BLaER1 (cell line): ENCODE data around the gene NFATC1.

ENCODE experiments used
- H3K27ac ChIP-seq: shearing (Covaris generic); formaldehyde crosslinking; 2 replicates; pipeline ENCODE4 v1.8.1; 2022
- H3K27me3 ChIP-seq: shearing (Covaris generic); formaldehyde crosslinking; 2 replicates; pipeline ENCODE4 v1.8.1; 2022
- H3K36me3 ChIP-seq: shearing (Covaris generic); formaldehyde crosslinking; 2 replicates; pipeline ENCODE4 v1.8.1; 2022
- H3K4me1 ChIP-seq: shearing (Covaris generic); formaldehyde crosslinking; 2 replicates; pipeline ENCODE4 v1.8.1; 2022
- H3K4me2 ChIP-seq: shearing (Covaris generic); formaldehyde crosslinking; 2 replicates; pipeline ENCODE4 v1.8.1; 2022
- H3K4me3 ChIP-seq: shearing (Covaris generic); formaldehyde crosslinking; 2 replicates; pipeline ENCODE4 v1.8.1; 2022
- H3K9ac ChIP-seq: shearing (Covaris generic); formaldehyde crosslinking; 2 replicates; pipeline ENCODE4 v1.8.1; 2022
- H3K9me3 ChIP-seq: shearing (Covaris generic); formaldehyde crosslinking; 2 replicates; pipeline ENCODE4 v1.8.1; 2022
- H4K20me1 ChIP-seq: shearing (Covaris generic); formaldehyde crosslinking; 2 replicates; pipeline ENCODE4 v1.8.1; 2022
- Cebpa-rat ChIP-seq: shearing (Covaris generic); IDR thresholded peaks from 2 replicates; pipeline ENCODE4 v1.8.1; 2022

Gene NFATC1

GRCh38 chr18:79365701-79366100 is 30.0 kb upstream of the NFATC1 start:
- Histone ChIP-seq H3K9me3 (no peaks in the 10 kb centered on the region), H3K4me3 (no peak overlapping the region), H4K20me1 (no peaks in the 10 kb centered on the region), H3K9ac (no peak overlapping the region), H3K27me3 (no peaks in the 10 kb centered on the region), H3K4me1 (peaks cover 29% of the 10 kb centered on the region), H3K27ac (no peak overlapping the region), H3K4me2 (no peak overlapping the region), H3K36me3 (peaks cover 38% of the 10 kb centered on the region)
- no peak for TF ChIP-seq Cebpa-rat

DNA sequence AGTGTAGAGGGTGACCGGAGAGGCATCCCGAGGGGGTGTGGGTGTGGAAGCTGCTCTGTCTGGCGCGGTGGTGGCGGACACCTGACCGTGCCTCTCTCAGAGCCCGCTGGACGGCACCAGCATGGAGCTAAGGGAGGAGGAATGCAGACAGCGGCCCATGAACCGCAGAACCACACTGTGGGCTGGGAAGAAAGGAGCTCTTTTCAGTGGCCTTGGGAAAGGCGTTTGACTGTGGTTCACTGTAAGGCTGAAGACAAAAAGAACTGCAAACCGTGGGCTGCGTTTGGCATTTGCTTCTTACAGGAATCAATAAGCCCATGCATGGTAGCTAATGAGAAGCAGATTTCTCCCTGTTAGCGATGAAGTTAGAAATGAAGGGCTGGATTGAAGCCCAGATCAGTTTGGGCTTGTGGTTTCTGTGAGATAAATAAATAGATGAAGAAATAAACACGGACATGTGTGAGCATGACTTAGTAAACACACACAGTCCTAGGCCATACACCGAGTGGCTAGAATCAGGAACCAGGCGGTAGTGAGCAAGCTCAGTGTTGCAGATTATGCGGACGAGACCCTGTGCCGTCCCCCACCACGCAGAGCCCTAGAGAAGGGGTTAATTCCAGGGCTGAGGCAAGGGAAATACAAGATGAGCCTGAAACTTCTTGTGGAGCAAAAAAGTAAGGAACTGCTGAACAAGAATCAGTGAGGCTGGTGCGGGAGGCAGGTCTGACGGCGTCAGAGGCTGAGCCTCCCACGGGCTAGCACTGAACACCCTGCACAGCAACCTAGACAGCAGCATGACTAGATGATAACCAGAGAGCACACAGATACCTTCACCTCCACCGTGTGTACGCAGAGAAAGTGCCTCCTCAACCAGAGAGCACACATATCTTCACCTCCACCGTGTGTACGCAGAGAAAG is 29.3 kb upstream of the NFATC1 start:
- TF ChIP-seq Cebpa-rat: no peak
- Histone ChIP-seq H3K27ac (no peak overlapping the region), H3K4me1 (peaks cover 37% of the 10 kb centered on the region), H3K9me3 (no peaks in the 10 kb centered on the region), H3K36me3 (peaks cover 32% of the 10 kb centered on the region), H3K4me2 (no peak overlapping the region), H4K20me1 (no peaks in the 10 kb centered on the region), H3K27me3 (no peaks in the 10 kb centered on the region), H3K9ac (no peak overlapping the region), H3K4me3 (no peak overlapping the region)

- Histone ChIP-seq H3K9me3 (no peaks in the 10 kb centered on the region), H3K4me1 (peaks cover 42% of the 10 kb centered on the region), H3K27ac (peak overlapping the region; percentile 19; the same call in 1 of the 2 replicates), H3K36me3 (peaks cover 25% of the 10 kb centered on the region), H3K27me3 (no peaks in the 10 kb centered on the region), H3K4me2 (peak overlapping the region; percentile 65; the same call in 1 of the 2 replicates), H4K20me1 (no peaks in the 10 kb centered on the region), H3K4me3 (no peak overlapping the region), H3K9ac (no peak overlapping the region)
- TF ChIP-seq Cebpa-rat: no peak
These were observed 28.2 kb upstream of the NFATC1 start for GRCh38 chr18:79367480-79367879.

- Histone ChIP-seq H3K9ac (no peak overlapping the region), H3K27ac (peak overlapping the region; percentile 19; the same call in 1 of the 2 replicates), H3K4me3 (no peak overlapping the region), H3K4me2 (peak overlapping the region; percentile 65), H3K9me3 (no peaks in the 10 kb centered on the region), H3K27me3 (no peaks in the 10 kb centered on the region), H3K4me1 (peaks cover 42% of the 10 kb centered on the region), H3K36me3 (peaks cover 25% of the 10 kb centered on the region), H4K20me1 (no peaks in the 10 kb centered on the region)
- no peak for TF ChIP-seq Cebpa-rat
These were observed 27.7 kb upstream of the NFATC1 start for GRCh38 chr18:79367989-79368388.

- peak overlapping the region; percentile 1; the same call in 1 of the 2 replicates for H3K27ac ChIP-seq
These were observed 27.0 kb upstream of the NFATC1 start for GRCh38 chr18:79368681-79369080.

DNA sequence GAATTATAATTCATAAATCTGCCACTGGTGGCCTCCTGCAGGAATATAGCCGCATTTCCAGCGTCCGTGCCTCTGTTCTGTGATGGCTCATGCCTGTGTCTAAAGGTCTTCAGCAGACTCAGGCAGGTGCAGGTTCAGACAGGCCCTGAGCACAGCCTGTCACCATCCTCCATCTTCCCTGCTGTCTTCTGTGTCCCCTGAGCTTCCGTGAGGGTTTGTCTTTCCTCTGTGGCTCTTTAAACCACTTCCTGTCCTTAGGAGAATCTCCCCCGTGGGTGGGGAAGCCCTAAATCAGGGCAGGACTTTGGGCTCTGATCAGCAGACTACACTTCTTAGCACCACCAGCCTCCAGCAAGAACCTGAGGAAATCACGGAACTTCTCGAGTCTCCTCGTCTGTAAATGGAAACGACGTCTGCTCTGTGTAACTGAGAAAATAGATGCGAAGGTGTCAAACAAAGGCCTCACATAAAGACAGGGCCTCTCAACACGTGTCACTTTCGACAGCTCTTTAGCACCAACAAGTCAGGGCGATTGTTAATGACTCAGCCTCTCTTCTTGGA is 24.1 kb upstream of the NFATC1 start:
- no peak overlapping the region; the same call in 1 of the 2 replicates for H3K27ac ChIP-seq
- TF ChIP-seq Cebpa-rat: no peak
- no peaks in the 10 kb centered on the region for H4K20me1 ChIP-seq
- H3K4me3 ChIP-seq: no peak overlapping the region
- H3K9me3 ChIP-seq: no peaks in the 10 kb centered on the region
- peaks cover 15% of the 10 kb centered on the region; the same call in 1 of the 2 replicates for H3K36me3 ChIP-seq
- H3K4me1 ChIP-seq: peaks cover 42% of the 10 kb centered on the region
- no peak overlapping the region for H3K9ac ChIP-seq
- H3K27me3 ChIP-seq: no peaks in the 10 kb centered on the region
- H3K4me2 ChIP-seq: peak overlapping the region; percentile 62

More at GRCh38 chr18:79368681-79369080, 27.0 kb upstream of the NFATC1 start:
- Histone ChIP-seq H3K36me3 (peaks cover 22% of the 10 kb centered on the region), H3K4me1 (peaks cover 42% of the 10 kb centered on the region), H3K9ac (no peak overlapping the region), H3K4me2 (peak overlapping the region; percentile 65), H4K20me1 (no peaks in the 10 kb centered on the region), H3K27me3 (no peaks in the 10 kb centered on the region), H3K9me3 (no peaks in the 10 kb centered on the region), H3K4me3 (no peak overlapping the region)
- no peak for TF ChIP-seq Cebpa-rat

DNA sequence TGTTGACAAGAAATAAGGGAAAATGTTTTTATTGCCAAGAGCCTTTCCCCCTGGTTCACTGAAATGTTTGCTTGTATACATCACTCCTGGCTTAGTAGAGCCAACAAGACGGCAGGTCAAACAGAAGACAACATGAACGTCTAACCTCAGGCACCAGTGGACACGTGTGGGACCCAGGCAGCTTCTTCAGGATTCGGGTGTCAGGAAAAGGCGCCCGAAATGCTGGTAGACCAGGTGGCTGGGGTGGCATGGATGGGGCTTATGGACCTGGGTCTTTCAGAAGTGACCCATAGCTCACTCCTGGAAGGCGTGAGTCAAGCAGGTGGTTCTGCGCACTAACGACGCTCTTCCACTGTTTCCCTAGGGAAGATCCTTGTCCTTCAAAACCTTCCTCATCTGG is 23.3 kb upstream of the NFATC1 start:
- Histone ChIP-seq H3K9ac (no peak overlapping the region), H3K4me3 (no peak overlapping the region), H4K20me1 (no peaks in the 10 kb centered on the region), H3K9me3 (no peaks in the 10 kb centered on the region), H3K4me2 (no peak overlapping the region), H3K27me3 (no peaks in the 10 kb centered on the region), H3K36me3 (peaks cover 19% of the 10 kb centered on the region; the same call in 1 of the 2 replicates), H3K4me1 (peaks cover 41% of the 10 kb centered on the region), H3K27ac (no peak overlapping the region)
- no peak for TF ChIP-seq Cebpa-rat

DNA sequence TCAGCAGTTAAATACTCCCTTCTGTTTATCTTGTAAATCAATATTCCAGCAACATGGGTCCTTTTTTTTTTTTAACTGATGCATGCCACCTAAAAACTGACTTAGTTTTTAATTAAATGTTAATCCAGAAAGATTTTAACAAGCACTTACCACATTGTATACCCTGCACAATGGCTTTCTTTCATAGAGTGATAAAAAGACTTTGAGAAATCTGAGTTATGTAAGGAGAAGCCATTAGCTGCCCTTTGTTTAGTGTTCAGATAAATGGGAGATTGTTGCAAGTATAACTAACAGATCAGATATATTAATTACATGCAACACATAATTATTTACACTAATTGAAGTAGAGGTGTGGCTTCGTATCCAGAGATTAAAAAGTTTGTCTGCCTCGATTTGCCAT is 22.7 kb upstream of the NFATC1 start:
- no peak for TF ChIP-seq Cebpa-rat
- Histone ChIP-seq H3K9me3 (no peaks in the 10 kb centered on the region), H3K36me3 (peaks cover 20% of the 10 kb centered on the region; the same call in 1 of the 2 replicates), H3K27me3 (no peaks in the 10 kb centered on the region), H3K4me3 (no peak overlapping the region), H3K4me2 (no peak overlapping the region), H3K27ac (no peak overlapping the region), H4K20me1 (no peaks in the 10 kb centered on the region), H3K9ac (no peak overlapping the region), H3K4me1 (peaks cover 36% of the 10 kb centered on the region)

- no peak for TF ChIP-seq Cebpa-rat
- H4K20me1 ChIP-seq: no peaks in the 10 kb centered on the region
- H3K4me1 ChIP-seq: peaks cover 30% of the 10 kb centered on the region
- peaks cover 26% of the 10 kb centered on the region; the same call in 1 of the 2 replicates for H3K36me3 ChIP-seq
- no peaks in the 10 kb centered on the region for H3K9me3 ChIP-seq
- no peak overlapping the region for H3K4me3 ChIP-seq
- H3K9ac ChIP-seq: no peak overlapping the region
- no peaks in the 10 kb centered on the region for H3K27me3 ChIP-seq
- no peak overlapping the region for H3K27ac ChIP-seq
- no peak overlapping the region for H3K4me2 ChIP-seq
These were observed 22.0 kb upstream of the NFATC1 start for GRCh38 chr18:79373736-79374135.
